Stomach (tissue), 9 donors: ENCODE measurements around the gene NEDD4L. TPM values are rescaled to one million over a fixed set of nuclear protein-coding genes. Genes with fewer than 3 reads are reported as not detected.
A peak's percentile ranks its signal among the peaks of the same experiment; 100 is the strongest.

Experiments used
- DNase-seq, 2 donors: peaks; one replicate each; pipeline versions ENCODE4 v3.0.0 to v3.0.0-alpha.2; 2013 to 2019
- H3K27ac ChIP-seq, 5 donors: fragments of 200-600 bp in 4 of 5; sonication (generic) in 4 of 5; one replicate each; pipeline ENCODE4 v1.5.1; 2013 to 2019; ENCODE audit warnings: mild to moderate bottlenecking in 1 of 5, moderate library complexity in 1 of 5
- H3K27me3 ChIP-seq, 3 donors: fragments of 200-600 bp; sonication (generic); one replicate each; pipeline ENCODE4 v1.5.1; 2017 to 2019; ENCODE audit warnings: mixed run types in 1 of 3
- H3K36me3 ChIP-seq, 4 donors: fragments of 200-600 bp; sonication (generic); 1 replicate in 3 of 4; 2 replicates in 1 of 4; pipeline ENCODE4 v1.5.1; 2016 to 2019
- H3K4me1 ChIP-seq, 4 donors: fragments of 200-600 bp; sonication (generic); one replicate each; pipeline ENCODE4 v1.5.1; 2016 to 2019
- H3K4me3 ChIP-seq, 4 donors: fragments of 200-600 bp; sonication (generic) in 3 of 4; one replicate each; pipeline ENCODE4 v1.5.1; 2016 to 2019; ENCODE audit warnings: mild to moderate bottlenecking in 1 of 4
- H3K9me3 ChIP-seq, 4 donors: fragments of 200-600 bp; sonication (generic); one replicate each; pipeline ENCODE4 v1.5.1; 2016 to 2019
- EP300 ChIP-seq: sonication (generic); formaldehyde crosslinking; IDR thresholded peaks from one replicate; pipeline ENCODE4 v1.6.1; 2017; ENCODE audit warnings: antibody characterized with exemption
- POLR2A ChIP-seq, 4 donors: fragments of 450-650 bp; IDR thresholded peaks; one replicate each; pipeline ENCODE4 v1.6.1; 2016; ENCODE audit warnings: antibody characterized with exemption in 4 of 4, control low read depth in 2 of 4, mild to moderate bottlenecking in 1 of 4, moderate library complexity in 1 of 4
- POLR2AphosphoS5 ChIP-seq, 3 donors: sonication (generic); formaldehyde crosslinking; IDR thresholded peaks; one replicate each; pipeline ENCODE4 v1.6.1; 2016; ENCODE audit warnings: antibody characterized with exemption in 3 of 3
- WGBS, 5 donors: extraction: QIAGEN DNeasy Blood & Tissue Kit in 3 of 5; methylation state at CpG; one replicate each; pipeline versions ENCODE4 v1.1.5 to v1.1.7; 2013 to 2018; 5-methylcytosine and 5-hydroxymethylcytosine counted together
- intact Hi-C: fragments of 100-400 bp; cut with DNase I; formaldehyde crosslinking; loops from one replicate; pipeline ENCODE4 v1.15.1; 2023; ENCODE audit warnings: low total_unique reads
- polyA plus RNA-seq, 3 donors: library from polyadenylated mRNA; stranded (reverse); fragments of 200-250 nt; gene quantifications; one replicate each; pipeline ENCODE4 v1.2.3, GENCODE V29; 2013
- total RNA-seq, 5 donors: library from RNA; depleted of rRNA; stranded (reverse); fragments of >200 nt; gene quantifications; one replicate each; pipeline versions ENCODE4 v1.1.0 to v1.2.3, GENCODE V29; 2014 to 2016
- TF ChIP-seq, protein P1 (sequence below), 7 experiments: fragments of 450-650 bp in 4 of 7; fragments of 200-600 bp in 3 of 7; sonication (generic) in 3 of 7; IDR thresholded peaks; one replicate each; pipeline ENCODE4 v1.5.1; 2016 to 2019; ENCODE audit warnings: antibody characterized with exemption in 7 of 7, control low read depth in 2 of 7, mild to moderate bottlenecking in 1 of 7
- donor health status: healthy with polysubstance abuse.
- donor health status: Bipolar disorder and iron deficiency.
- donor health status: healthy.

NEDD4L gene
- total and polyA plus RNA-seq, 8 donors, result 46.1 to 315 (median 129) TPM

DNA sequence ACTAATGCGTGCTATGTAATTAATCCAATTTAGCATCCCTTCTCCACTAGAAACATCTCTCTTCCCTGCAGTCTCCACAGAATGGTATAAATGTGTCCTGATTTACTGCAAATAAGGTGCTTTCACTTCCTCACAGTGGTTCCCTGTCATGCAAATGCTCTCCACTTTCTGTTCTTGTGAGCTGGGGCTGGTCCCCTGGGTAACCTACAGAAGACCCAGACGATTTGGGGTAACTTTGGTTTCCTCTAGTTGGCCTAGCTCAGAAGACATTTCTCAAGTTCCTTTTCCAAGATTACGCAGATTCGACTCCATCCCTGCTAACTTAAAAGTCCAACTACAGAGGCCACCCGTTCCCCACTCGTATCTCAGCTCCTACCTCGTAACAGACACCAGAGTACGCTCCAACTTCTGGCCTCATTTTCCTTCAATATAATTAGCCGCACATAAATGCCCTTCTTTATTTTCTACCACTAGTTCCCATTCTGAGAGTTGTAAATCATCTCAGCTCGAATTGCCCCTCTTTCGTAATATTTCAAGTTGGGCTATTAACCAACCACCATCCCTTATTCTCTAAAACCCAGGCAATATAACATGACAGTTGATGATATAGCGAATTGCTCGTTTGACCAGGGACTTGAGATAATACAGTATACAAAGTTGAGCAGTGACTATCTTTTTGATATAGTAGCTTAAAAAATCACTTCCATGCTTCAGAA is 28.8 kb upstream of the NEDD4L start:
- H3K27me3 ChIP-seq, result no peaks in the 10 kb centered on the region
- H3K27ac ChIP-seq, result peak overlapping the region in 2 of 5 donors; percentile 65 to 71
- DNase-seq, result peak in 1 of 2 donors; percentile 31
- TF ChIP-seq POLR2A (IDR thresholded peaks at IDR 0.05) (no peak), EP300 (no peak), POLR2AphosphoS5 (IDR thresholded peaks at IDR 0.05) (no peak)
- TF ChIP-seq, protein P1, sequence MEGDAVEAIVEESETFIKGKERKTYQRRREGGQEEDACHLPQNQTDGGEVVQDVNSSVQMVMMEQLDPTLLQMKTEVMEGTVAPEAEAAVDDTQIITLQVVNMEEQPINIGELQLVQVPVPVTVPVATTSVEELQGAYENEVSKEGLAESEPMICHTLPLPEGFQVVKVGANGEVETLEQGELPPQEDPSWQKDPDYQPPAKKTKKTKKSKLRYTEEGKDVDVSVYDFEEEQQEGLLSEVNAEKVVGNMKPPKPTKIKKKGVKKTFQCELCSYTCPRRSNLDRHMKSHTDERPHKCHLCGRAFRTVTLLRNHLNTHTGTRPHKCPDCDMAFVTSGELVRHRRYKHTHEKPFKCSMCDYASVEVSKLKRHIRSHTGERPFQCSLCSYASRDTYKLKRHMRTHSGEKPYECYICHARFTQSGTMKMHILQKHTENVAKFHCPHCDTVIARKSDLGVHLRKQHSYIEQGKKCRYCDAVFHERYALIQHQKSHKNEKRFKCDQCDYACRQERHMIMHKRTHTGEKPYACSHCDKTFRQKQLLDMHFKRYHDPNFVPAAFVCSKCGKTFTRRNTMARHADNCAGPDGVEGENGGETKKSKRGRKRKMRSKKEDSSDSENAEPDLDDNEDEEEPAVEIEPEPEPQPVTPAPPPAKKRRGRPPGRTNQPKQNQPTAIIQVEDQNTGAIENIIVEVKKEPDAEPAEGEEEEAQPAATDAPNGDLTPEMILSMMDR (IDR thresholded peaks at IDR 0.05), result no peak
- H3K4me1 ChIP-seq, result peaks cover 7 to 26% (median 13%) of the 10 kb centered on the region in 4 donors
- no peaks in the 10 kb centered on the region for H3K36me3 ChIP-seq
- H3K9me3 ChIP-seq, result no peaks in the 10 kb centered on the region
- 80 to 87% (median 81%) methylated on average over 13 of the region's 13 CpGs for WGBS, 5 donors
- intact Hi-C loops, result no loop called here
- no peak overlapping the region for H3K4me3 ChIP-seq

DNA sequence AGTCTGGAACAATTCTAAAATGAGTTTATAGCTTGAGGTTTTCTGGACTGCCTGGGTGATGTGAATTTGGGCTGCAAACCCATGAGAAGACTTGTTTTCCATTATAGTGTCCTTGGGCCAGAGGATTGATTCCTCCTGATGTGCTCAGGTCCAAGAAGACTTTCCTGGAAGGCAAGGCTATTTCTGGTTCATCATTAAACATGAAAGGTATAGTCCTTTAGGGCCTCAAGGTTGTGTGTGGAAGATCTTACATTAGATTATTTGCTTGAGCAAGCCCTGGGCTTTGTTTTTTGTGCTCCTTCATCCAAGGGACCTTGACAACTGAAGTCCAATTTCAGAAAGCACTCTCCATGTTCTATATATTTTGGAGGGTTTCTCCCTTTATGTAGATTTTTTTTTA is 26.8 kb upstream of the NEDD4L start:
- Histone ChIP-seq H3K9me3 (no peaks in the 10 kb centered on the region), H3K27me3 (no peaks in the 10 kb centered on the region), H3K4me1 (peaks cover 7 to 37% (median 24%) of the 10 kb centered on the region in 4 donors), H3K4me3 (no peak overlapping the region), H3K27ac (no peak overlapping the region), H3K36me3 (no peaks in the 10 kb centered on the region)
- intact Hi-C loops, result no loop called here
- no peak for DNase-seq
- TF ChIP-seq POLR2AphosphoS5 (IDR thresholded peaks at IDR 0.05), result no peak
- TF ChIP-seq, protein P1 (IDR thresholded peaks at IDR 0.05), result no peak
- TF ChIP-seq EP300, result no peak
- no peak for TF ChIP-seq POLR2A (IDR thresholded peaks at IDR 0.05)

DNA sequence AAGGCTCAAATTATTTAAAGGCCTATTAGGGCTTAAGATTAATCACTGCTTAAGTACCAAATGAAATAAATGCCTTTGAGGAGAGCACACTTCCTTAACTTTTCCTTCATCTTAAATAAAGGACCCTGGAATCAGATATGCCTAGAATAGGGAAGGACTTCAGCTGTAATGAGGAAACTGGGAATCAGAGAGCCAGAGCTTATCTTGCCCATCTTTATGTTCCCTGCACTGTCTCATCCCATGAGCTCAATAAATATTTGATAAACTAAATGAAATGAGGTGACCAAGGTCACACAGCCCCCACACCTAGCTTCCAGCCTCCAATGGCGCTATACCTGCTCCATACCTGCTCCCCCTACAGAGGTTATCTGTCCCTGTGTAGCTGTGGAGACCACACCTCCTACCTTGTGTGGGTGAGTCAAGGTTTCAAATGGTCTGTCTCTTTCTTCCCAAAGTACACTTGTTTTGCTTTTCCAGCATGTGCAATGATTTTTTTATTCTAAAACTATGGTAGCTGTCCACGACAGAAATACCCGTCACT is 23.4 kb upstream of the NEDD4L start:
- no peak for DNase-seq
- H3K27me3 ChIP-seq, result no peaks in the 10 kb centered on the region
- H3K27ac ChIP-seq, result no peak overlapping the region
- intact Hi-C loops, result no loop called here
- no peak overlapping the region for H3K4me3 ChIP-seq
- peaks cover 17 to 49% (median 33%) of the 10 kb centered on the region in 4 donors for H3K4me1 ChIP-seq
- H3K36me3 ChIP-seq, result no peaks in the 10 kb centered on the region
- no peak for TF ChIP-seq POLR2AphosphoS5 (IDR thresholded peaks at IDR 0.05)
- no peak for TF ChIP-seq EP300
- TF ChIP-seq POLR2A (IDR thresholded peaks at IDR 0.05), result no peak
- TF ChIP-seq, protein P1 (IDR thresholded peaks at IDR 0.05), result no peak
- 70 to 83% (median 75%) methylated on average over 3 of the region's 3 CpGs for WGBS, 5 donors
- no peaks in the 10 kb centered on the region for H3K9me3 ChIP-seq

DNA sequence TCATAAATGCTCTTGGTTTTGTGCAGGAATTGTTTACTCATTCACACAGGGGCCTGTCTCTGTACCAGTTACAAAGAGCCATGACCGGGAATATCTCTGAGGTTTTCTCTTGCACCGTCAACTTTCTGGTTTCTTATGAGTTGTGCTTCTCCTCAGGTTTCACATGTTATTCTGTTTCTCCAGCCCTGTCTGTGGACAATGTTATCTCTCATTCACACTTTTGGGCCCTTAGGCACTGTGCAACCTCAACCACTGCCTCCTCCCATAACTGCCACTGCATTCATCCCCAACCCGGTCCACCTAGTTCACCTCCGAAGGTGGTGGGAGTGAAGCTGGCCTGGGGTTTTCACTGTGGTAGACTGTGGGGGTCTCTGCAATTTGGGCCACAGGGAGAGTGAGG is 22.5 kb upstream of the NEDD4L start:
- Histone ChIP-seq H3K4me3 (no peak overlapping the region), H3K27ac (no peak overlapping the region), H3K36me3 (no peaks in the 10 kb centered on the region), H3K9me3 (no peaks in the 10 kb centered on the region), H3K4me1 (peaks cover 17 to 57% (median 36%) of the 10 kb centered on the region in 4 donors), H3K27me3 (no peaks in the 10 kb centered on the region)
- intact Hi-C loops, result no loop called here
- TF ChIP-seq, protein P1 (IDR thresholded peaks at IDR 0.05), result no peak
- no peak for TF ChIP-seq POLR2A (IDR thresholded peaks at IDR 0.05)
- TF ChIP-seq EP300, result no peak
- TF ChIP-seq POLR2AphosphoS5 (IDR thresholded peaks at IDR 0.05), result no peak
- WGBS, 5 donors, result 72 to 88% (median 80%) methylated on average over 4 of the region's 4 CpGs
- no peak for DNase-seq
